DOHH2 (cell line): ENCODE measurements around the gene OGG1.

Experiments used
- H3F3A ChIP-seq: fragments of 200-600 bp; sonication (generic), shearing (Covaris generic); 2 replicates; pipeline ENCODE4 v1.6.0; 2016; ENCODE audit warnings: antibody characterized with exemption, mild to moderate bottlenecking; ENCODE audit not compliant: control insufficient read depth, insufficient read depth
- H3K27ac ChIP-seq: fragments of 200-600 bp; sonication (generic); 2 replicates; pipeline ENCODE4 v1.5.1; 2014; ENCODE audit warnings: low read depth, mild to moderate bottlenecking, low read length, moderate library complexity
- H3K27me3 ChIP-seq: fragments of 200-600 bp; sonication (generic); 2 replicates; pipeline ENCODE4 v1.6.1; 2014; ENCODE audit warnings: mild to moderate bottlenecking, low read length, mixed read lengths; ENCODE audit not compliant: control insufficient read depth
- H3K36me3 ChIP-seq: fragments of 200-600 bp; sonication (generic); 2 replicates; pipeline ENCODE4 v1.6.1; 2014; ENCODE audit warnings: mild to moderate bottlenecking, low read length, moderate library complexity, mixed read lengths; ENCODE audit not compliant: control insufficient read depth
- H3K4me1 ChIP-seq: fragments of 200-600 bp; sonication (generic); 2 replicates; pipeline ENCODE4 v1.6.1; 2014; ENCODE audit warnings: mild to moderate bottlenecking, low read length, mixed read lengths; ENCODE audit not compliant: control insufficient read depth
- H3K4me2 ChIP-seq: fragments of 200-600 bp; sonication (generic); 2 replicates; pipeline ENCODE4 v1.6.0; 2014; ENCODE audit warnings: mild to moderate bottlenecking, low read length, moderate library complexity
- H3K4me3 ChIP-seq: fragments of 200-600 bp; sonication (generic); 2 replicates; pipeline ENCODE4 v1.5.1; 2014; ENCODE audit warnings: mild to moderate bottlenecking, low read length, mixed read lengths
- H3K79me2 ChIP-seq: fragments of 200-600 bp; sonication (generic); 2 replicates; pipeline ENCODE4 v1.6.1; 2014; ENCODE audit warnings: mild to moderate bottlenecking, low read length, mixed read lengths; ENCODE audit not compliant: control insufficient read depth
- H3K9me2 ChIP-seq: fragments of 200-600 bp; sonication (generic); replicated peaks from 2 replicates; pipeline ENCODE4 v1.6.1; 2014; ENCODE audit warnings: mild to moderate bottlenecking, low read length, mixed read lengths; ENCODE audit not compliant: control insufficient read depth
- H3K9me3 ChIP-seq: fragments of 200-600 bp; sonication (generic); 2 replicates; pipeline ENCODE4 v1.6.1; 2014; ENCODE audit warnings: antibody characterized with exemption, low read length, mixed read lengths; ENCODE audit not compliant: control insufficient read depth, insufficient read depth
- H4K20me1 ChIP-seq: fragments of 200-600 bp; sonication (generic); 2 replicates; pipeline ENCODE4 v1.6.0; 2014; ENCODE audit warnings: low read depth, mild to moderate bottlenecking, antibody characterized with exemption, low read length, moderate library complexity; ENCODE audit not compliant: control insufficient read depth, insufficient read depth
- EZH2phosphoT487 ChIP-seq: fragments of 200-600 bp; sonication (generic); IDR thresholded peaks from 2 replicates; pipeline ENCODE4 v1.6.1; 2017; ENCODE audit warnings: borderline replicate concordance, mild to moderate bottlenecking, antibody characterized with exemption, low read length, moderate library complexity, mixed read lengths
- TF ChIP-seq, protein P1 (sequence below): fragments of 200-600 bp; sonication (generic); IDR thresholded peaks from one replicate; pipeline ENCODE4 v1.5.1; 2014; ENCODE audit warnings: antibody characterized with exemption, mild to moderate bottlenecking, low read depth, low read length; ENCODE audit not compliant: poor library complexity, severe bottlenecking

Gene OGG1

DNA sequence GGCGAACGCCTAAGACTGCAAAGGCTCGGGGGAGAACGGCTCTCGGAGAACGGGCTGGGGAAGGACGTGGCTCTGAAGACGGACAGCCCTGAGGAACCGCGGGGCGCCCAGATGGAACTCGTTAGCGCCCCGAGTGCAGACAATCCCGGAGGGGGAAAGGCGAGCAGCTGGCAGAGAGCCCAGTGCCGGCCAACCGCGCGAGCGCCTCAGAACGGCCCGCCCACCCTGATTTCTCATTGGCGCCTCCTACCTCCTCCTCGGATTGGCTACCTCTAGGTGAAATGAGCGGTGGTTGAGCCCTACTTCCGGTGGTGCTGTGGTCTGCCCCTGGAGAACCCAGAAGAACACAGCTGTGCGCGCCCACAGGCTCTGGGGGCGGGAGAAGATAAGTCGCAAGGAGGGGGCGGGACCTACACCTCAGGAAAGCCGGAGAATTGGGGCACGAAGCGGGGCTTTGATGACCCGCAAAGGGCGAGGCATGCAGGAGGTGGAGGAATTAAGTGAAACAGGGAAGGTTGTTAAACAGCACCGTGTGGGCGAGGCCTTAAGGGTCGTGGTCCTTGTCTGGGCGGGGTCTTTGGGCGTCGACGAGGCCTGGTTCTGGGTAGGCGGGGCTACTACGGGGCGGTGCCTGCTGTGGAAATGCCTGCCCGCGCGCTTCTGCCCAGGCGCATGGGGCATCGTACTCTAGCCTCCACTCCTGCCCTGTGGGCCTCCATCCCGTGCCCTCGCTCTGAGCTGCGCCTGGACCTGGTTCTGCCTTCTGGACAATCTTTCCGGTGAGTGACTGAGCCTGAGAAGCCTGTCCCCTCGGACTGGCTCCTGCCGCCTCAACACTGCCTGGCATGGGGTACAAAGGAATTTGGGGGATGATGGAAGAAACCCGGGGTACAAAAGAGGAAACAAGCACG, at the start of gene OGG1:
Gene OGG1 (plus strand): TSS at position 308 of the 911 bp plus-strand sequence. CDS start 335 bp downstream, at position 643.
- H3K36me3 ChIP-seq = peaks cover 80% of the 10 kb centered on the region

GRCh38 chr3:9700536-9700935, 49.2 kb upstream of the OGG1 start:
- Histone ChIP-seq H3K79me2 (no peaks in the 10 kb centered on the region), H3K9me2 (no peaks in the 10 kb centered on the region), H4K20me1 (no peaks in the 10 kb centered on the region), H3F3A (no peaks in the 10 kb centered on the region), H3K4me3 (no peak overlapping the region), H3K4me1 (no peaks in the 10 kb centered on the region), H3K9me3 (no peaks in the 10 kb centered on the region), H3K27ac (no peak overlapping the region), H3K27me3 (peaks cover 8% of the 10 kb centered on the region), H3K4me2 (no peak overlapping the region), H3K36me3 (peaks cover 39% of the 10 kb centered on the region)
- TF ChIP-seq, protein P1, sequence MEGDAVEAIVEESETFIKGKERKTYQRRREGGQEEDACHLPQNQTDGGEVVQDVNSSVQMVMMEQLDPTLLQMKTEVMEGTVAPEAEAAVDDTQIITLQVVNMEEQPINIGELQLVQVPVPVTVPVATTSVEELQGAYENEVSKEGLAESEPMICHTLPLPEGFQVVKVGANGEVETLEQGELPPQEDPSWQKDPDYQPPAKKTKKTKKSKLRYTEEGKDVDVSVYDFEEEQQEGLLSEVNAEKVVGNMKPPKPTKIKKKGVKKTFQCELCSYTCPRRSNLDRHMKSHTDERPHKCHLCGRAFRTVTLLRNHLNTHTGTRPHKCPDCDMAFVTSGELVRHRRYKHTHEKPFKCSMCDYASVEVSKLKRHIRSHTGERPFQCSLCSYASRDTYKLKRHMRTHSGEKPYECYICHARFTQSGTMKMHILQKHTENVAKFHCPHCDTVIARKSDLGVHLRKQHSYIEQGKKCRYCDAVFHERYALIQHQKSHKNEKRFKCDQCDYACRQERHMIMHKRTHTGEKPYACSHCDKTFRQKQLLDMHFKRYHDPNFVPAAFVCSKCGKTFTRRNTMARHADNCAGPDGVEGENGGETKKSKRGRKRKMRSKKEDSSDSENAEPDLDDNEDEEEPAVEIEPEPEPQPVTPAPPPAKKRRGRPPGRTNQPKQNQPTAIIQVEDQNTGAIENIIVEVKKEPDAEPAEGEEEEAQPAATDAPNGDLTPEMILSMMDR = no peak
- TF ChIP-seq EZH2phosphoT487 = no peak

More for the DNA sequence above, at the start of gene OGG1:
- Histone ChIP-seq H3K27me3 (no peaks in the 10 kb centered on the region), H3K79me2 (peaks cover 25% of the 10 kb centered on the region), H3K27ac (peak within 1 kb of the TSS; percentile 72), H3F3A (peaks cover 20% of the 10 kb centered on the region), H3K4me2 (peak within 1 kb of the TSS; percentile 83), H3K4me1 (peaks cover 38% of the 10 kb centered on the region), H3K9me2 (no peaks in the 10 kb centered on the region), H3K9me3 (no peaks in the 10 kb centered on the region), H3K4me3 (peak within 1 kb of the TSS; percentile 91), H4K20me1 (no peaks in the 10 kb centered on the region)
- TF ChIP-seq, protein P1 = peak; percentile 22
- TF ChIP-seq EZH2phosphoT487 = no peak

DNA sequence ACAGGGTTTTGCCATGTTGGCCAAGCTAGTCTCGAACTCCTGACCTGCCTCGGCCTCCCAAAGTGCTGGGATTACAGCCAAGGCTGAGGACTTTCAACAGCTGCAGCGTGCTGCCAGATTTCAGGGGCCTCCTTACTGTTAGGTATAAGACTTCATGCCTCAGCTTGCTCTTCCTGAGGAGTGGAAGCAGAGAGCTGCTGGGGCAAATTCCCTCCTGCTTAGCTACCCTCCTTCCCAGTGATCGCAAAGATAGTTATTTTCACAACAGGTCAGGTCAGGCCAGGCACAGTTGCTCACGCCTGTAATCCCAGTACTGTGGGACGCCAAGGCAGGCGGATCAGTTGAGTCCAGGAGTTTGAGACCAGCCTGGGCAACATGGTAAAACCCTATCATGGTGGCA, 48.7 kb upstream of the OGG1 start:
- TF ChIP-seq EZH2phosphoT487 = no peak
- TF ChIP-seq, protein P1 = no peak
- H4K20me1 ChIP-seq = no peaks in the 10 kb centered on the region
- peaks cover 8% of the 10 kb centered on the region for H3K27me3 ChIP-seq
- H3K4me1 ChIP-seq = no peaks in the 10 kb centered on the region
- no peak overlapping the region for H3K4me2 ChIP-seq
- H3K9me3 ChIP-seq = no peaks in the 10 kb centered on the region
- no peak overlapping the region for H3K27ac ChIP-seq
- peaks cover 35% of the 10 kb centered on the region for H3K36me3 ChIP-seq
- H3F3A ChIP-seq = no peaks in the 10 kb centered on the region
- H3K9me2 ChIP-seq = no peaks in the 10 kb centered on the region
- no peaks in the 10 kb centered on the region for H3K79me2 ChIP-seq
- H3K4me3 ChIP-seq = no peak overlapping the region
